ENCODE measurements around the gene TUBD1. TPM values are rescaled to one million over a fixed set of nuclear protein-coding genes. Genes with fewer than 3 reads are reported as not detected.

TUBD1 gene
- total RNA-seq, 1 experiment from 2014 or later: 5.2 TPM

GRCh38 chr17:59839651-59840328 is 53.0 kb downstream of the TUBD1 start:
- Mint-ChIP-seq H3K9me3 (ENCODE audit: unreplicated experiment) (no peaks in the 10 kb centered on the region), H3K36me3 (ENCODE audit: insufficient read depth, unreplicated experiment) (peaks cover 80% of the 10 kb centered on the region), H3K4me1 (ENCODE audit: insufficient read depth, unreplicated experiment) (peaks cover 27% of the 10 kb centered on the region), H3K27ac (ENCODE audit: low read depth, unreplicated experiment) (peak overlapping the region; percentile 98), H3K27me3 (ENCODE audit: insufficient read depth, unreplicated experiment) (no peaks in the 10 kb centered on the region), H3K4me3 (ENCODE audit: unreplicated experiment) (peak overlapping the region; percentile 83)
- TF ChIP-seq CTCF (IDR thresholded peaks at IDR 0.05; ENCODE audit: unreplicated experiment): no peak
- intact Hi-C loops (cut with micrococcal nuclease): loop anchor here (1.0 kb wide), 1 partner anchor 86 kb away; no protein-coding TSS in a partner anchor
- no TSS peak for BruUV-seq (replicated peaks)
- CTCF ChIA-PET: interaction anchor here (0.6 to 5.0 kb wide), 16 partner anchors 14 to 138 kb away, joined by 3 to 81 read pairs (median 5); partner anchors contain the start of genes RPS6KB1 and TUBD1
- POLR2A ChIA-PET: interaction anchor here (0.5 to 14.0 kb wide), 18 partner anchors 8 to 686 kb away, joined by 3 to 720 read pairs (median 13); partner anchors contain the start of genes PTRH2, RPS6KB1, TUBD1 and VMP1
- no peak for DNase-seq (ENCODE audit: unreplicated experiment)

GRCh38 chr17:59838052-59838916 is 54.5 kb downstream of the TUBD1 start:
- TSS peak; percentile 46 for BruUV-seq (replicated peaks)
- no peak for TF ChIP-seq CTCF (IDR thresholded peaks at IDR 0.05; ENCODE audit: unreplicated experiment)
- CTCF ChIA-PET: interaction anchor here (0.7 to 5.0 kb wide), 15 partner anchors 9 to 136 kb away, joined by 3 to 81 read pairs (median 5); partner anchors contain the start of genes RPS6KB1 and TUBD1
- intact Hi-C loops (cut with micrococcal nuclease): loop anchor here (1.0 kb wide), 1 partner anchor 52 kb away; no protein-coding TSS in a partner anchor
- POLR2A ChIA-PET: interaction anchor here (0.7 to 14.0 kb wide), 26 partner anchors 10 to 684 kb away, joined by 3 to 720 read pairs (median 8); partner anchors contain the start of genes CLTC, PTRH2, RPS6KB1 and TUBD1
- Mint-ChIP-seq H3K9me3 (ENCODE audit: unreplicated experiment) (no peaks in the 10 kb centered on the region), H3K36me3 (ENCODE audit: insufficient read depth, unreplicated experiment) (peaks cover 65% of the 10 kb centered on the region), H3K27ac (ENCODE audit: low read depth, unreplicated experiment) (peak overlapping the region; percentile 98), H3K4me3 (ENCODE audit: unreplicated experiment) (peak overlapping the region; percentile 83), H3K27me3 (ENCODE audit: insufficient read depth, unreplicated experiment) (no peaks in the 10 kb centered on the region), H3K4me1 (ENCODE audit: insufficient read depth, unreplicated experiment) (peaks cover 25% of the 10 kb centered on the region)
- DNase-seq (ENCODE audit: unreplicated experiment): no peak

- H3K4me1 Mint-ChIP-seq (ENCODE audit: insufficient read depth, unreplicated experiment): peaks cover 21% of the 10 kb centered on the region
- ChIA-PET CTCF (interaction anchor here (0.7 to 5.0 kb wide), 6 partner anchors 12 to 92 kb away, joined by 3 to 81 read pairs (median 5); no protein-coding TSS in a partner anchor), POLR2A (interaction anchor here (0.7 to 14.0 kb wide), 21 partner anchors 9 to 218 kb away, joined by 3 to 720 read pairs (median 9); partner anchors contain the start of genes CLTC, PTRH2, RPS6KB1 and TUBD1)
- no peaks in the 10 kb centered on the region for H3K9me3 Mint-ChIP-seq (ENCODE audit: unreplicated experiment)
- peaks cover 57% of the 10 kb centered on the region for H3K36me3 Mint-ChIP-seq (ENCODE audit: insufficient read depth, unreplicated experiment)
- no peak for TF ChIP-seq CTCF (IDR thresholded peaks at IDR 0.05; ENCODE audit: unreplicated experiment)
- intact Hi-C loops (cut with micrococcal nuclease): loop anchor here (1.0 kb wide), 1 partner anchor 51 kb away; no protein-coding TSS in a partner anchor
- BruUV-seq (replicated peaks): TSS peak; percentile 94
- peak overlapping the region; percentile 98 for H3K27ac Mint-ChIP-seq (ENCODE audit: low read depth, unreplicated experiment)
- DNase-seq (ENCODE audit: unreplicated experiment): peak; percentile 99
- peak overlapping the region; percentile 83 for H3K4me3 Mint-ChIP-seq (ENCODE audit: unreplicated experiment)
- no peaks in the 10 kb centered on the region for H3K27me3 Mint-ChIP-seq (ENCODE audit: insufficient read depth, unreplicated experiment)
Observed at GRCh38 chr17:59837308-59838051, 55.3 kb downstream of the TUBD1 start.
